GM20431 (cell line): ENCODE measurements around the gene KCNH1.

Experiments
- in situ Hi-C: fragments of 300-500 bp; cut with MseI, MboI; formaldehyde crosslinking; loops from one replicate; pipeline ENCODE4 v1.15.0; 2020; ENCODE audit warnings: low sequenced_read_pairs; ENCODE audit not compliant: unreplicated experiment

KCNH1 gene

GRCh38 chr1:210736713-210737112, 397.2 kb downstream of the KCNH1 start:
- in situ Hi-C loops = no loop called here

- in situ Hi-C loops = no loop called here
Measured at GRCh38 chr1:210731597-210731996, 402.4 kb downstream of the KCNH1 start.

GRCh38 chr1:210731193-210731592, 402.8 kb downstream of the KCNH1 start:
- in situ Hi-C loops = no loop called here

DNA sequence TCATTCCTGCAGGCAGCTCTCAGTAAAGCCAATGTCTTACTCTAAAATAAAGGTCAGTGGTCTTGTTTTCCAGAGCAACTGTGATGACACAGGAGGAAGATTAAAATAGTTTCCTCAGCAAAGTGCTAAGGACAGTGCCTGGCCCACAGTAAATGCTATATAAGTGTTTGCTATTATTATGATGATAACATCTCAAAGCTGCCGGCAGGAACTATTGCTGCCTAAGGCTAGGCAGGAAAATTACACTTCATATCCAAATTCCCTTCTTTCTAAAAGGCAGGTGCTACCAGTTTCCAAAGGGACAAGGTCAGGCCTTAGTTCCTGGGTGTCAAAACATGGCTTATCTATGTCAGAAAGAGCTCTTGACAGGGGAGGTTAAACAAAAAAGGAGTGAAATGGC, 403.9 kb downstream of the KCNH1 start:
- in situ Hi-C loops = no loop called here

GRCh38 chr1:210728437-210729149, 405.4 kb downstream of the KCNH1 start:
- in situ Hi-C loops = no loop called here

GRCh38 chr1:210727709-210728108, 406.2 kb downstream of the KCNH1 start:
- in situ Hi-C loops = no loop called here

- in situ Hi-C loops = no loop called here
Measured at GRCh38 chr1:210726621-210727020, 407.3 kb downstream of the KCNH1 start.

DNA sequence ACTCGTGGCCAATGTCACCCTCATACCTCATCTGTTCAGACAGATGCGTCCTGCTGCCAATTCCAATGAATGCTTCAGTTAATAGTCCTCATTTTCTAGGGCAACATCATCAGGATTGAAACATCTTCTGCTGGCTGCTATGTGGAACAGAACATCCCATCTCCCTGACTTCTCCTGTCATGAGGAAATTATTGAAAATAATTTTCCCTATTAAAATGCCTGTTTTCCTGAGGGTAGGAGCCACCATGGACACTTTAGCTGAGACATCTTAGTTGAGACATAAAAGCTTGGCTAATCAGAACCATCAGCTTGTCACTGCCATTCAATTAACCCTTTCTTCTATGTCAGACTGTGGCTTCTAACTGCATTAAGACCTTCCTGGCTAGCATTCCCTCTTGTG, 409.2 kb downstream of the KCNH1 start:
- in situ Hi-C loops = no loop called here

- in situ Hi-C loops = no loop called here
Measured at GRCh38 chr1:210723646-210724045, 410.3 kb downstream of the KCNH1 start.

GRCh38 chr1:210722410-210723081, 411.4 kb downstream of the KCNH1 start:
- in situ Hi-C loops = no loop called here

DNA sequence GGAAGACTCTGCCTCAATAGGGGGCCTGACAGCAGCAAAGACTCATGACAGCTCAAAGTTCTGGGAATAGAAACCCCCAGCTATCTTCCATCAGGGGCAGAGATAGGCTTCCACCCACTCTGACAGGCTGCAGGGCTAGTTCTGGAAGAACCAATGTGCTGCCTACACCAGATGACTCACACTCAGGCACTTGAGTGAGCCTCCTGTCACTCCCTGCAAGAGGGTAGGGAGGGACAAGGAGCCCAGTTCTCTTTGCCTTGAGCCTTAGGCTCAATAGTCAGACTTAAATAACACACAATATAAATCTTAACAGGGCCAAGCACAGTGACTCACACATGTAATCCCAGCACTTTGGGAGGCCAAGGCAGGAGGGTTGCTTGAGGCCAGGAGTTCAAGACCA, 418.9 kb downstream of the KCNH1 start:
- in situ Hi-C loops = no loop called here

DNA sequence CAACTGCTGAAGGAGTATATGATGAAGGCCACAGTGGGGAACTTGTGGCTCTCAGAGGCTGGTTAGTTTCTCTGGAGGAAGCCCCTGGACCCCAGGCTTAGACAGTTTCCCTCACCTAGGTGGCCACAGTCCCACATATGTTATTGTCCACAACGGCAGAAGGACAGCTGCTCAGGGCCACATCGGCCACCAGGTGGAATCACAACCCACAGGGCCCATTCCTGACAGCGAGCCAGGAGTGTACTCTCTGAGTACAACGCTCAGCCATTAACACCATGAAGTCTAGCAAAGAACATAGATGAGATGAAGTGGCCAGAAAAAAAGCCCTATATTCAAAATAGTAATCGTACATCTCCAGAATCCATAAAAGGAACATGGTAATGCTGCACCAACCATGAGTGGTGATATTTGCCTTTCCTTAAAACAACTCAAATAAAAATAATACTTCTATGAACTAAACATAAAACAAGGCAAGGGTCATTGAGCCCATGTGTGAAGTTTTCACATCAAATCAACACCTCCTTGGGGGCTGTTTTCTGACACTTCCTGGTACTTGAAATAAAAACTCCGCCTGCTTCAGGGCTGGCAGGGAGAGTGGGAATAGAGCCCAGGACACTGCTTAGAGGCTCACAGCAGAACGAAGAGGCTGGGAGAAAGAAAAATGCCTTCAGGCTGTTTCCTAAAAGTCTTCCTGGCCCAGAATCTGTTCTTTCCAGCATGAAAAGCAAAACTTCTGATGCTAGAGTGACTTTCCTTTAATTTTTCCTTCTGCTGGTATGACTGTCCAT, 421.9 kb downstream of the KCNH1 start:
- in situ Hi-C loops = no loop called here

DNA sequence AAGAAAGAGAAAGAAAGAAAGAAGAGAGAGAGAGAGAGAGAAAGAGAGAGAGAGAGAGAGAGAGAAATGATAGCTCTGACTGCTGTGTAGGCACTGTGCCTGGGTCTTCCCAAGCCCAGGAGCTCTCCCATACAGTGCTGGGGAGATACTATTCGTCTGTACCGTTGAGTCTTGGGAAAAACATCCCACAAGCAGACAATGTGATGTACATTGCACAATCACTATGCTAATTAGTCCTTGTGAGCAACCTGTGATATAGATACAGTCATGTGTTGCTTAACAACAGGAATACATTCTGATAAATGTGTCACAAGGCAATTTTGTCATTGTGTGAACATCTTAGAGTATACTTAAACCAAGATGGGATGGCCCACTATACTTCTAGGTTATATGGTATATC, 424.2 kb downstream of the KCNH1 start:
- in situ Hi-C loops = no loop called here

DNA sequence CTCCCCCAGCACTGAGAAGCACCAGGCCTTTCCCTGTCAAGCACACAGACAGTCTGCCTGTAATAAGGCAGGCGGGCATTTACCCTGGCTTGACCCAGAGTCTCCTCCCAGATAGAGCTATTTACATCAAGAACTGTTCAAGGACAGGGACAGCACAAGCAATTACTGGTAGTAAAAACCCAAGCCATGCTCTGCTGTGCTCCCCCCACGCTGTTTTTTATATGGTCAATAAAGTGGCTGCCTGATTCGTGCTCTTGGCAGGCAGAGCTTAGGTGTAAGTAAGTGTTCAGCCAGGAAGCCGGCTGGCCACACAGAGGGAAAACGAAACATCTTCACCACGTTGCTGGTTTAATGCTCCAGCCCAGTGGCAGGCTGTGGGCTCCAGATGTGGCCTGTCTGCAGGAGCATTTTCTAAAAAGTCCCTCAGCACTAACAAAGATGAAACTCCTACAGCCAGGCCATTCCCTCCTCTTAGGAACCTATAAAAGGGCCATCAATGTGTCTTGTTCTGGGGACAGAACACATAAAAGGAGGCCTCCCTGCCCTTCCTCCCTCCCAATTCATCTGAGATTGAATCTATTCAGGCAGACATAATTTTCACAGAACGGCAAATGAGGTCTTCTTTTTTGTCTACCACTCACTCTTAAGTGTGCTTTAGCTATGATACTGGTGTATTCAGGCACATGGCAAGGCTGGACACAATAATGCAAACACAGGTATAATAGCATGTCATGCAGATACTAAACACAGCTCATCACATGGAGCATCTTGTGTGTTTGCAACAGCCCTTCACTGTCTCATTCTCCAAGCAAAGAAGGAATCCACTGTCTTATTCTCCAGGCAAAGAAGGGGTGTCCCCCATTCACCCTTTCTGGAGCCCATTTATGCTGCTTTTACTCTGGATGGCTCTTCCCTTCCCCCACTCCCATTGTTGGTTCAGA, 426.4 kb downstream of the KCNH1 start:
- in situ Hi-C loops = no loop called here

DNA sequence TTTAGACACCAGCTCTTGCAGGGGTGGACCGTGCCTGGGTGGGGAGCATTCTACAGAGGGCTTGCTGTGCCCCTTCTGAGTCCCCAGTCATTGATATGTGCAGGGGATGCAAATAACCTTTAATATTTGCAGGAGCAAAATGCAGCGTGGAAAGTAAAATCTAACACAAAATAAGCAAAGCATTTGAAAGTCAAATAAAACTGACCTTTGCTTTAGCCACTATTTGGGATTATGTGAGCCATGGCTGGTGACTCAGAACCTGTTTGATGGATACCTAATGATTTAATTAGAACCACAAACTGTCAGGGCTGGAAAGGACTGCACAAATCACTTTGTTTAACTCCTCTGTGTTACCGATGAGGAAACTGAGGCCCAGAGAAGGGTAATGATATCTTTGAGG, 427.7 kb downstream of the KCNH1 start:
- in situ Hi-C loops = no loop called here

- in situ Hi-C loops = no loop called here
Measured at GRCh38 chr1:210705086-210705485, 428.9 kb downstream of the KCNH1 start.

GRCh38 chr1:210703593-210703992, 430.4 kb downstream of the KCNH1 start:
- in situ Hi-C loops = no loop called here

GRCh38 chr1:210702506-210702905, 431.4 kb downstream of the KCNH1 start:
- in situ Hi-C loops = no loop called here

DNA sequence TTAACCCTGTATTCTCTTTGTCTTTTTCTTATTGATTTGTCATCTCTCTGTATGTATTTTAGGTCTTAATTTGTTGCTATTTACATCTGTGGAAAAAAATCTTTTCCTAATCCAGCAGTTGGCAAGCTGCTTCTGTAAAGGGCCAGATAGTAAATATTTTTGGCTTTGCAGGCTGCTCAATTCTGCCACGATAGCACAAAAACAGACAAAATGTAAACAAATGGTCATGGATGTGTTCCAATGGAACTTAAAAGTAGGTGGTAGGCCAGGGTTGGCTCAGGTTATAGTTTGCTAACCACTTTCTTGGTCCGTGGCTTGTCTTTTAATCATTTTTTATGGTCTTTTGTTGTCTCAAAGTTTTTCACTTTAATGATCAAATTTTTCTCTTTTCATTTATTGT, 433.4 kb downstream of the KCNH1 start:
- in situ Hi-C loops = no loop called here

- in situ Hi-C loops = no loop called here
Measured at GRCh38 chr1:210700083-210700482, 433.9 kb downstream of the KCNH1 start.
